ENCODE measurements around the gene NINL. TPM values are rescaled to one million over a fixed set of nuclear protein-coding genes. Genes with fewer than 3 reads are reported as not detected.
A peak's percentile ranks its signal among the peaks of the same experiment; 100 is the strongest.

Gene NINL
- total RNA-seq, 6 experiments from 2014 or later, result 3.6 to 16.0 (median 7.1) TPM

GRCh38 chr20:25541676-25542075 is 43.7 kb downstream of the NINL start:
- no peak for TF ChIP-seq POLR2A (IDR thresholded peaks at IDR 0.05)
- no peak for TF ChIP-seq CTCF (IDR thresholded peaks at IDR 0.05)
- Histone ChIP-seq H3K27ac (no peak overlapping the region), H3K9me3 (no peaks in the 10 kb centered on the region), H3K4me1 (peaks cover 0 to 42% (median 10%) of the 10 kb centered on the region in 4 donors), H3K4me3 (no peak overlapping the region), H3K36me3 (no peaks in the 10 kb centered on the region), H3K27me3 (no peaks in the 10 kb centered on the region)
- intact Hi-C loops (cut with DNase I), result no loop called here
- WGBS (ENCODE audit: insufficient coverage, low coverage, low lambda C conversion rate, missing lambda C conversion rate), result 0% methylated on average over 2 of the region's 2 CpGs
- DNase-seq (no peak), ATAC-seq (no peak)

- no peaks in the 10 kb centered on the region for H3K27me3 ChIP-seq
- WGBS (ENCODE audit: insufficient coverage, low coverage, low lambda C conversion rate, missing lambda C conversion rate), result 23% methylated on average over 15 of the region's 19 CpGs
- H3K36me3 ChIP-seq, result no peaks in the 10 kb centered on the region
- no peaks in the 10 kb centered on the region for H3K9me3 ChIP-seq
- H3K4me3 ChIP-seq, result peak overlapping the region; percentile 39 to 62 (median 51)
- peaks cover 0 to 49% (median 10%) of the 10 kb centered on the region in 4 donors for H3K4me1 ChIP-seq
- ATAC-seq (peak; percentile 62 to 70 (median 66)), DNase-seq (peak; percentile 44 to 75 (median 67))
- H3K27ac ChIP-seq, result peak overlapping the region; percentile 79 to 90 (median 84)
- TF ChIP-seq POLR2A (IDR thresholded peaks at IDR 0.05) (peak; percentile 41), CTCF (IDR thresholded peaks at IDR 0.05) (peak; percentile 37 to 60 (median 57))
- intact Hi-C loops (cut with DNase I), result no loop called here
These were observed 45.3 kb downstream of the NINL start for GRCh38 chr20:25539742-25540672.

- Histone ChIP-seq H3K9me3 (no peaks in the 10 kb centered on the region), H3K36me3 (no peaks in the 10 kb centered on the region), H3K27me3 (no peaks in the 10 kb centered on the region), H3K4me1 (peaks cover 0 to 50% (median 10%) of the 10 kb centered on the region in 4 donors), H3K27ac (peak overlapping the region; percentile 79 to 90 (median 84)), H3K4me3 (peak overlapping the region; percentile 39 to 62 (median 51))
- DNase-seq (peak; percentile 82 to 95 (median 93)), ATAC-seq (peak; percentile 83 to 92 (median 87))
- WGBS (ENCODE audit: insufficient coverage, low coverage, low lambda C conversion rate, missing lambda C conversion rate), result 26% methylated on average over 8 of the region's 17 CpGs
- TF ChIP-seq CTCF (IDR thresholded peaks at IDR 0.05), result peak in 1 of 4 donors; percentile 3
- TF ChIP-seq POLR2A (IDR thresholded peaks at IDR 0.05), result peak; percentile 36
- intact Hi-C loops (cut with DNase I), result no loop called here
These were observed 46.3 kb downstream of the NINL start for GRCh38 chr20:25538838-25539665.

GRCh38 chr20:25537890-25538289 is 47.4 kb downstream of the NINL start:
- WGBS (ENCODE audit: insufficient coverage, low coverage, low lambda C conversion rate, missing lambda C conversion rate), result 100% methylated on average over 2 of the region's 13 CpGs
- ATAC-seq, result no peak
- no peak for DNase-seq
- Histone ChIP-seq H3K4me3 (no peak overlapping the region), H3K36me3 (no peaks in the 10 kb centered on the region), H3K4me1 (peaks cover 0 to 57% (median 10%) of the 10 kb centered on the region in 4 donors), H3K27ac (peak overlapping the region in 1 of 3 donors; percentile 90), H3K27me3 (no peaks in the 10 kb centered on the region), H3K9me3 (no peaks in the 10 kb centered on the region)
- intact Hi-C loops (cut with DNase I), result no loop called here
- no peak for TF ChIP-seq CTCF (IDR thresholded peaks at IDR 0.05)
- TF ChIP-seq POLR2A (IDR thresholded peaks at IDR 0.05), result no peak

Data from right lobe of liver (tissue), 6 donors.